Left lobe of liver (tissue), 2 donors: Measurements from ENCODE around the gene PLTP. TPM values are rescaled to one million over a fixed set of nuclear protein-coding genes. Genes with fewer than 3 reads are reported as not detected.
"Not testable (repeated sequence)": the region's sequence is repeated elsewhere in the genome, so short reads cannot be mapped to it uniquely, and the experiment has no call there.

Experiments used
- ATAC-seq: fragments of 200-7000 bp; cut with Tn5 transposase; one replicate; pipeline ENCODE4 v1.9.1; 2020; ENCODE audit warnings: mild to moderate bottlenecking, moderate library complexity
- DNase-seq: peaks from one replicate; pipeline ENCODE4 v3.0.0-alpha.2; 2020; ENCODE audit warnings: low spot score
- total RNA-seq: library from RNA; stranded (reverse); gene quantifications from one replicate; pipeline ENCODE4 v1.2.1, GENCODE V29; 2021
- donor health status: DM: no; HTN: no; CAD: no; lungs with moderate emphysema.
- donor health status: DM: no; HTN: yes; CAD: no.

The PLTP gene
- total RNA-seq, 1 donor from 2014 or later, result 18.8 TPM

DNA sequence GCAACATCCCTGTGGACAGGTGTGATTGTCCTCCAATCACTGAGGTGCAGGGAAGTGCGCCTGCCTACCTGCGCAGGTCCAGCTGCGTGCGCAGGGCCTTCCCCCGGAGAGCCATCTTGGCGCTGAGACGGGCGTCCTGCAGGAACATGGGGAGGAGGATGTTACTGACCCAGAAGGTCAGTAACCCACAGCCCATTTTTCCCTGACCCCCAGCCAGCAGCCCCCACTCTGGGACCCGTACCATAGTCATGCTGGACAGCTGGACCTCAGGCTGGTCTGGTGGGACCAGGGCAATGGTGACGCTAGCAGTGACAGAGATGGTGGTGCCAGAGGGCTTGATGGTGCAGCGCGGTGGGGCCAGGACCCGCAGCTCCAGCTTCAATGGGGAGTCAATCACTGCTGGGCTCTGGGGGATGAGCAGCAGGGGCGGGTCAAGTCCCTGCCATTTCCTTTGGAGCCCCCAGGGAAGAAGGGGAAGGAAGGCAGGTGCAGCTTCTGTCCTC, 9.7 kb downstream of the PLTP start:
- no peak for ATAC-seq
- DNase-seq, result no peak

GRCh38 chr20:45901332-45901731, 10.6 kb downstream of the PLTP start:
- ATAC-seq, result peak; percentile 15
- DNase-seq, result not testable (repeated sequence)

GRCh38 chr20:45899046-45899835, 12.7 kb downstream of the PLTP start:
- ATAC-seq, result no peak
- DNase-seq, result no peak

- ATAC-seq, result no peak
These were observed 13.7 kb downstream of the PLTP start for GRCh38 chr20:45898285-45898684.

DNA sequence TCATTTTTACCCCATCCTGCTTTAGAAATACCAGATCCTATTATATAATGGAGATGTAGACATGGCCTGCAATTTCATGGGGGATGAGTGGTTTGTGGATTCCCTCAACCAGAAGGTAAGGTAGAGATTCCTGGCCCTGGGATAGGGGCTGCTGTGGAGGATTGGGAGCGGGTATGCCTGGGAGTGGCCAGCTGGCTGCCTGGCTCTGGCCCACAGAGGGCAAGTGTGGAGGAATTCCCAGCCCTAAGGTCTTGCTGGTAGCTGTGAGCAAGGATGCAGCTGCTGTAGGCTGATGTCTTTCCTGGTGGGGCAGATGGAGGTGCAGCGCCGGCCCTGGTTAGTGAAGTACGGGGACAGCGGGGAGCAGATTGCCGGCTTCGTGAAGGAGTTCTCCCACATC, 14.3 kb downstream of the PLTP start:
- ATAC-seq (no peak), DNase-seq (no peak)

More at GRCh38 chr20:45898285-45898684, 13.7 kb downstream of the PLTP start:
- DNase-seq, result no peak

- ATAC-seq (no peak), DNase-seq (no peak)
These were observed 14.7 kb downstream of the PLTP start for GRCh38 chr20:45897289-45897688.

- ATAC-seq, result no peak
- no peak for DNase-seq
These were observed 15.3 kb downstream of the PLTP start for GRCh38 chr20:45896641-45897161.

DNA sequence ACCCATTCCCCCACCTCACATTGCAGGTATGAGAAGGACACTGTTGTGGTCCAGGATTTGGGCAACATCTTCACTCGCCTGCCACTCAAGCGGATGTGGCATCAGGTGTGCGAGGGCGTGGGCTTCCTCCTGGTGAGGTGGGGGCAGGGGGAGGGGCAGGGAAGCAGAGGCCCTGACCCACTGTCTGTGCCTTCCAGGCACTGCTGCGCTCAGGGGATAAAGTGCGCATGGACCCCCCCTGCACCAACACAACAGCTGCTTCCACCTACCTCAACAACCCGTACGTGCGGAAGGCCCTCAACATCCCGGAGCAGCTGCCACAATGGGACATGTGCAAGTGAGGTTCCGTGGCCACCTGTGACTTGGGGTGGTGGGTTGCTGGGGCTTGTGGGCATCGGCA, 17.2 kb downstream of the PLTP start:
- ATAC-seq (no peak), DNase-seq (no peak)

DNA sequence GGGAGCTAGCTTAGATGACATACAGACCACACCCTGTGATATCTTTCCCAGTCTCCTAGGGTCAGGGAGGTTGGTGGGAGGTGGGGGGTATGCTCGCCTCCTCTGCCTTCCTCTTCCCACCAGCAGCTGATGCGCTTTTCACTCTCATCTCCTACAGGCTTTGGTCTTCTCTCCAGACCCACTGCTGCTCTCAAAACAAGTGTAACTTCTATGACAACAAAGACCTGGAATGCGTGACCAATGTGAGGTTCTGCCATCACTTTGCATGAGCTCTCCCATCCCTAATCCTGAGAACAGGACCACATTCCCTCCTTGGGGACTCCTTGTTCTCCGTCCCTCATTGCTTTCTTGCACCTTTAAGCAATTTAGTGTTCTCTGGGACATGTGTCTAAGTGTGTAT, 18.1 kb downstream of the PLTP start:
- ATAC-seq (no peak), DNase-seq (no peak)

DNA sequence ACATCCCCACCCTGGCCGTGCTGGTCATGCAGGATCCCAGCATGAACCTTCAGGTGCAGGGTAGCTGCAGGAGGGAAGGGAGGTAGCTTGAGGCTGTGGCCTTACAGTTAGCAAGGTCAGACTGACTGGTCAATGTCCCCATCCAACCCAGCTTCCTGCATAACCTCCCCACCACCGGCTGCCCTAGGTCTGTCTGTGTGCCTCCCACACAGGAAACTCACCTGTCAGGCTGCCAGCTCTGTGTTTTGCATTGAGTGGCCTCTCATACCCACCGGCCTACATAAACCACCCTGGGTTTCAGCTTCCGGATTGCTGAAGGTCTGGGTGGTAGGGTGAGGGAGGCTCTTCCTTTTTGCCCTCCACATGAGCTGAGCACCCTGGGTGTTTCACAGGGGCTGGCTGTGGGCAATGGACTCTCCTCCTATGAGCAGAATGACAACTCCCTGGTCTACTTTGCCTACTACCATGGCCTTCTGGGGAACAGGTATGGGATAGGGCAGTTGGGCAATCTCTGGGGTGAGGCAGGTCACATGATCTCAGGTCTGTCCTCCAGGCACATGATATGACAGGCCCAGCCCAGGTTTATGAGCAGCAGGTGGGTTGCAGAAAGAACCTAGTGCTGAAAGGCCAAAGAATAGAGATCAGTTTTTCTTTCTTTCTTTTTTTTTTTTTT, 19.0 kb downstream of the PLTP start:
- ATAC-seq, result no peak
- no peak for DNase-seq

DNA sequence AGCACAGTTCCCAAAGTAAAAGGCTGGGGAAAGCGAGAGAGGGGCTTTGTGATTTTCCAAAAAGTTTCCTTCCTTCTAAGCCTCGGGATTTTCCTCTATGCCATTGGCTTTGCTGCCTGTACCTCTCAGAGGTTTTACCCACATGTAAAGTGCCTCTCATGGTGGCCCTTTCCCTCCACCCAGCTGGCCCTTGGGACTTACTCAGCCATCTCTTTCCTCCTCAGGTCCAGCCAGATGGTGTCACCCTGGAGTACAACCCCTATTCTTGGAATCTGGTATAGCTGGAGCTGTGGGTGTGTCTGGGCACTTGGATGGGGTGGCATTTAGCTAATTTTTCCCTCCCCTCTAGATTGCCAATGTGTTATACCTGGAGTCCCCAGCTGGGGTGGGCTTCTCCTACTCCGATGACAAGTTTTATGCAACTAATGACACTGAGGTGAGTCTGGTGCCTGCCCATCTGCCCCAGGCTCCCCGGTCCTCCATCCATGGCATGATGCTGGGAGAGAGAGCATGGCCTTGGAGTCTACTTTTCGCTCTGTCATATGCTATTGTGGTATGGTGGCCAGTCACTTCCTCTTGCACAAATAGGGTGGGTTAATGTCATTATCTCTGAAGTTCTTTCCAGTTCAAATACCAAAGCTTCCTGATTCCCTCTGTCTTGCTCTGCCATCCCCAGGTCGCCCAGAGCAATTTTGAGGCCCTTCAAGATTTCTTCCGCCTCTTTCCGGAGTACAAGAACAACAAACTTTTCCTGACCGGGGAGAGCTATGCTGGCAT, 19.7 kb downstream of the PLTP start:
- no peak for DNase-seq
- no peak for ATAC-seq

- DNase-seq, result peak; percentile 98
- ATAC-seq, result peak; percentile 86
These were observed 20.7 kb downstream of the PLTP start, which contains the start of the genes CTSA and NEURL2 for GRCh38 chr20:45890985-45891983. TSS of gene CTSA (plus strand) at chr20:45891335. CDS start at chr20:45891569, 234 bp downstream. TSS of gene NEURL2 (minus strand) at chr20:45891208. CDS start at chr20:45890991, 217 bp downstream.

- DNase-seq (peak; percentile 78), ATAC-seq (peak; percentile 75)
These were observed 21.6 kb downstream of the PLTP start for GRCh38 chr20:45890077-45890984.

- ATAC-seq (no peak), DNase-seq (no peak)
These were observed 23.3 kb downstream of the PLTP start for GRCh38 chr20:45888681-45889080.

GRCh38 chr20:45887346-45887715, 24.6 kb downstream of the PLTP start, which contains the start of gene SPATA25:
TSS of gene SPATA25 (minus strand) at chr20:45887622. CDS start at chr20:45887590, 32 bp downstream.
- no peak for ATAC-seq
- DNase-seq, result no peak

DNA sequence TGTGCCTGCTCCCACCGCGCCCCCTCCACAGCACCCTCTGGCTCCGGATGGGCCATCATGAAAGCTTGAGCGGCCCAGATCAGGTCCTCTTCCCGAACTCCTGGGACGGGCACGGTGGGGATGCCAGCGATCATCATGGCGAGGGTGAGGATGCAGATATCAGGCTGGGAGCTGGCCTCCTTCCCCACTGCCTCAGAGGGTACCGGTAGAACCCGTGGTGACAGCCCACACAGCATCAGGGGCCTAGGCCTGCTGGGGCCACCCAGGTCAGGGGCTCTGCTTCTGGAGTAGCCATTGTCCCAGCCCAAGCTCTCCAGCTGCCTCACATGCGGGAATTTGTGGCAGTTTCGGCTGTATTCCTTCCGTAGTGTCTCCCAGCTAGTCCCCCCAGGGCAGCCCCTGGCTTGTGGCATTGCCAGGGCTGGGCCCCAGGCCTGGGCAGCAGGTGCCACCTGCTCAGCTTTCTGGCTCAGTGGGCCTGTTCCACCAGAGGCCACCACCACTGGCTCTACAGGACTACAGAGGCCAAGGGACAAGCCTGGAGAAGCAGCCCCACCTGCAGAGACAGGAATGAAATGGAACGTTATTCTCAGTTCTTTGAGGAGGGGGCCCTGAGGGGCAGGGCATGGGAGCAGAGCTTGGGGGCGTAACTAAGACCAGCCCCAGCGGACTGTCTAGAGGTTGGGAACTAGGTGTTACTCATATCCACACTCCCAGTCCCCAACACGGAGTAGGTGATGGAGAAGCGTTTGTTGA, 25.2 kb downstream of the PLTP start:
- DNase-seq, result no peak

DNA sequence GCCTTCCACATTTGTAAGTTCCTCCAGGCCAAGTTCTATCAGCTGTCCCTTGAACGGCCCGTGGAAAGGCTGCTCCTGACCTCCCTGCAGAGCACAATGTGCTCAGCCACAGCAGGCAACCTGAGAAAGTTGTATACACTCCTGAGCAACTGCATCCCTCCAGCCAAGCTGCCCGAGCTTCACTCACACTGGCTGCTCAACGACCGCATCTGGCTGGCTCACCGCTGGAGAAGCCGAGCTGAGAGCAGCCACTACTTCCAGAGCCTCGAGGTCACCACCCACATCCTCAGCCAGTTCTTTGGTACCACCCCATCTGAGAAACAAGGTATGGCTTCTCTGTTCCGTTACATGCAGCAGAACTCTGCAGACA, 28.9 kb downstream of the PLTP start:
- no peak for DNase-seq
- ATAC-seq, result no peak

More for the DNA sequence above, 25.2 kb downstream of the PLTP start:
- ATAC-seq, result no peak
